Adipocyte (in vitro differentiated cells): ENCODE measurements around the gene SPAG7.

Source experiments
- DNase-seq: peaks from one replicate; pipeline ENCODE4 v3.0.0-alpha.2; 2015; ENCODE audit warnings: low read depth
- H3K27me3 ChIP-seq: replicated peaks from 2 replicates; pipeline ENCODE4 v1.7.0; 2013; ENCODE audit warnings: mild to moderate bottlenecking, low read length, moderate library complexity; ENCODE audit not compliant: control insufficient read depth, insufficient read depth
- H3K36me3 ChIP-seq: 2 replicates; pipeline ENCODE4 v1.7.0; 2013; ENCODE audit warnings: low read length, mild to moderate bottlenecking, moderate library complexity; ENCODE audit not compliant: control insufficient read depth, insufficient read depth, severe bottlenecking
- H3K4me1 ChIP-seq: 2 replicates; pipeline ENCODE4 v1.7.0; 2013; ENCODE audit warnings: mild to moderate bottlenecking, low read length, moderate library complexity; ENCODE audit not compliant: control insufficient read depth, insufficient read depth
- H3K4me3 ChIP-seq: 2 replicates; pipeline ENCODE4 v1.7.0; 2013; ENCODE audit warnings: mild to moderate bottlenecking, low read length, moderate library complexity
- H3K9ac ChIP-seq: 2 replicates; pipeline ENCODE4 v1.7.0; 2013; ENCODE audit warnings: mild to moderate bottlenecking, low read length, moderate library complexity
- H3K9me3 ChIP-seq: 2 replicates; pipeline ENCODE4 v1.7.0; 2013; ENCODE audit warnings: mild to moderate bottlenecking, low read length, moderate library complexity; ENCODE audit not compliant: control insufficient read depth

The SPAG7 gene

GRCh38 chr17:4948931-4949320, 18.7 kb downstream of the SPAG7 start:
- Histone ChIP-seq H3K4me3 (peak overlapping the region; percentile 98), H3K9ac (peak overlapping the region; percentile 100), H3K36me3 (peaks cover 28% of the 10 kb centered on the region), H3K27me3 (no peaks in the 10 kb centered on the region), H3K4me1 (peaks cover 45% of the 10 kb centered on the region), H3K9me3 (no peaks in the 10 kb centered on the region)
- DNase-seq = peak; percentile 95

DNA sequence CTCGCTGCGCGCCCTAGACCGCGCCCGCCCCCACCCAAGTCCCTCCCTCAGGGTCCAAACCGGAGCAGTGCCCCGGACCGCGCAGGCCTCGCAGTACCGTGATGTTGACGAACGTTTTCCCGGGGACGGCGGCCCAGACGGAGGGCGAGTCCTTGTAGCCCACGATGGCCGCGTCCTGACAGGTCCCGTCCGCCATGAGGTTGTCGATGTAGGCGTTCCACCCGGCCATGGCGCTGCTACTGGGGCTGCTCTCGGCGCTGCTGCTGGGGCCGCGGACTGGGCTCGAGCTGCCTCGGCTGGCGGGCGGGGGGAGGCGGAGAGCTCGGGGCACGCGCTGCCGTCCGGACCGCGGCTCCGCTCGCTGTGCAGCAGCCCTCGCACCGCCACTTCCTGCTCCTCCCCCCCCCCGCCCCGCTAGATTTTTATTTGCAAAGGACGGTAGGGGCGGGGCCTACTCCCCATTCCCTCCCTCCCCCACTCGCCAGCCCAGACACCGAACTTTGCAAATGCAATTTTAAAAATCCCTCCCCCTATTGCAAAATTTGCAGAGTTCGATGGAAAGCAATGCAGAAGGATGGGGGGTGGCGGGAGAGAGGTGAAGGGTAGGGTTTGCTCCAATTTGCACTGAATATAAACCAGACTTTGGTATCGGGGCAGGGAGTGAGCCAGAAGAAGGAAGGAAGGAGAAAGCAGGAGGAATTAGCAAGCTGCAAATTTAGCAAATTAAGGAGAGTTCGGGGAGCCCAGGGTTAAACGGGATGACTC, 19.3 kb downstream of the SPAG7 start, which contains the start of gene PFN1:
TSS of gene PFN1 (minus strand) at position 365 of the 765 bp plus-strand sequence. CDS start at position 229, 136 bp downstream.
- peak; percentile 98 for DNase-seq
- peak within 1 kb of the TSS; percentile 98 for H3K4me3 ChIP-seq
- H3K9ac ChIP-seq = peak within 1 kb of the TSS; percentile 100
- H3K4me1 ChIP-seq = peaks cover 42% of the 10 kb centered on the region
- no peaks in the 10 kb centered on the region for H3K27me3 ChIP-seq
- H3K36me3 ChIP-seq = peaks cover 34% of the 10 kb centered on the region
- no peaks in the 10 kb centered on the region for H3K9me3 ChIP-seq

DNA sequence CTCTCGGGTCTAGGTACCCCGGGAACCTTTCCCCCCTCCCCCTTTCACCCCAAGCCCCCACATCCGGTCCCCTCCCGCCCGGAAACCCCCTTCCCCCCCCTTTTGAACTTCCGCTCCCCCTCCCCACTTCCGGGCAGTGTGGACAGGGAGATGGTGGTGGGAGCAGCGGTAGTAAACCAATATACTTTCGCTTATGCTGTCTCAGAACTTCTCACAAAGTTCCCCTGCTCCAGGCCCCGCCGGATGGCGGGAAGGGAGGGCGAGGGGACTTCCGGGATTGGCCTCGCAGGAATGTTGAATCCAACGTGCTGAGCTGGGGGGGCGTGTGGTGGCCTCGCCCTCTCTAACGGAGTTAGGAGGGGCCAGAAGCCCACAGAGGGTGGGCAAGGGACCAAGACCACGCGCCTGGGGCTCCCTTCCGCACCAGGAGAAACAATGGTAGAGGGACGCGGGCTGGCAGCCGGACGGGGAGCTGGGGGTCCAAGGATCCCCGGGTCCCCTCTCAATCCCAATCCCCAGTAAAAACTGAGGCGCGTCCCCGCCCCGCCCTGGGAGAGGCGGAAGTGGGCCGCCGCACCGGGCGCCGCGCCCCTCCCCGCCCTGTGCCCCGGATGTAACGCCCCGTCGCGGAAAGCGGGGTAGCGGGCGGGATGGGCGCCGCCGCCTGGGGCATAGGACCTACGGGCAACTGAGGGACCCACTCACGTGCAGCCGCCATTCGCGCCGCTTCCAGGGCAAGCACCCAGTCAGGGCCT, 20.0 kb downstream of the SPAG7 start:
- H3K4me3 ChIP-seq = peak overlapping the region; percentile 98
- peak; percentile 74 for DNase-seq
- H3K9ac ChIP-seq = peak overlapping the region; percentile 100
- no peaks in the 10 kb centered on the region for H3K9me3 ChIP-seq
- H3K27me3 ChIP-seq = no peaks in the 10 kb centered on the region
- peaks cover 41% of the 10 kb centered on the region for H3K4me1 ChIP-seq
- peaks cover 41% of the 10 kb centered on the region for H3K36me3 ChIP-seq

DNA sequence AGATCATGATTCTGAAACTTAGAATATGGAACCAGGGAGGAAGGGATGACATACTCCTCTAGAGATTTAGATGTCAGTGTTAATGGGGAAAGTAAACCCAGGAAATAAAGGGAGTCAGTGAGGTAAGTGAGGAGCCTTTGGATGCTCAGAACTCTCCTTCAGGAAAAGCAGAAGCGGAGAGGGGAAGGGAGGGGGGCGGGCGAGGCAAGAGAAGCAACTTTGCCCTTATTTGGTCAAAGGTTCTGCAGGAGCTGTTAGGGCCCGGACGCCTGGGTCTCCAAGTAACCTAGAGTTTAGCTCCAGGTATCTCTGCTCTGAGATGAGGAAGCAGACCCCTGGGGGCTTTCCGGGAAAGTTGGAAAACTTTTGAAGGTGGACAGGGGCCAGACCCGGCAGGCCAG, 20.6 kb downstream of the SPAG7 start:
- DNase-seq = peak; percentile 36
- peaks cover 41% of the 10 kb centered on the region for H3K4me1 ChIP-seq
- peaks cover 44% of the 10 kb centered on the region for H3K36me3 ChIP-seq
- H3K9me3 ChIP-seq = no peaks in the 10 kb centered on the region
- peak overlapping the region; percentile 98 for H3K4me3 ChIP-seq
- no peaks in the 10 kb centered on the region for H3K27me3 ChIP-seq
- H3K9ac ChIP-seq = peak overlapping the region; percentile 100

DNA sequence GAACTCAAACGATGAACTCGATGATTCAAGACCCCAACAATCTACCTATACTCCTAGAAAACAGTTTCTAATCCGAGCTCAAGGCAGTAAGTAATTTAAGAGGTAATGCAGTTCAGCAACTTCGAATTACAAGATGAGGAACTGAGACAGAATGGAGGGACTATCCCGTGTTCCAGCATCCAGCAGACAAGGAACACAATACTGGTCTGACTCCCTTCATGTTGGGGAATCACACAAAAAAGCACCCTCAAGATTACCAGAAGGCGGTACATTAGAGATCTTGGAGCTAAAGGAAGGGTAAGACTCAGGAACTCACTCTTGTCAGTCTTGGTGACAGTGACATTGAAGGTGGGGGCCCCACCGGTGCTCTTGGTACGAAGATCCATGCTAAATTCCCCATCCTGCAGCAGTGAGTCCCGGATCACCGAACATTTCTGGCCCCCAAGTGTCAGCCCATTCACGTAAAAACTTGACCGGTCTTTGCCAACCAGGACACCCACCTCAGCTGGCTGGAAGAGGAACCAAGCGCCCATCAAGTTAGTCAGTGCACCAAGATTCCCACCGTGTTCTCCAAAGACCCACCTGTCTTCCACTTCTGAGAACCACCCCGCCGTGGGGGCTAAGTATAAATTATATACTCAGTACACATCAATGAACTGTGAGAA, 21.2 kb downstream of the SPAG7 start:
- DNase-seq = no peak
- peak overlapping the region; percentile 100 for H3K9ac ChIP-seq
- peaks cover 47% of the 10 kb centered on the region for H3K4me1 ChIP-seq
- no peaks in the 10 kb centered on the region for H3K9me3 ChIP-seq
- H3K4me3 ChIP-seq = peak overlapping the region; percentile 98
- H3K27me3 ChIP-seq = no peaks in the 10 kb centered on the region
- H3K36me3 ChIP-seq = peaks cover 44% of the 10 kb centered on the region

GRCh38 chr17:4945944-4946280, 21.7 kb downstream of the SPAG7 start:
- Histone ChIP-seq H3K27me3 (no peaks in the 10 kb centered on the region), H3K4me3 (peak overlapping the region; percentile 98), H3K36me3 (peaks cover 44% of the 10 kb centered on the region), H3K9ac (peak overlapping the region; percentile 100), H3K4me1 (peaks cover 51% of the 10 kb centered on the region), H3K9me3 (no peaks in the 10 kb centered on the region)
- peak; percentile 26 for DNase-seq

- H3K4me3 ChIP-seq = peak overlapping the region; percentile 98
- DNase-seq = peak; percentile 92
These were observed 22.3 kb downstream of the SPAG7 start for GRCh38 chr17:4945176-4945943.

GRCh38 chr17:4944554-4945175, 23.0 kb downstream of the SPAG7 start:
- H3K9ac ChIP-seq = peak overlapping the region; percentile 100
- H3K36me3 ChIP-seq = peaks cover 44% of the 10 kb centered on the region
- no peaks in the 10 kb centered on the region for H3K9me3 ChIP-seq
- peak overlapping the region; percentile 98 for H3K4me3 ChIP-seq
- DNase-seq = no peak
- H3K27me3 ChIP-seq = no peaks in the 10 kb centered on the region
- peaks cover 44% of the 10 kb centered on the region for H3K4me1 ChIP-seq

More at GRCh38 chr17:4945176-4945943, 22.3 kb downstream of the SPAG7 start:
- Histone ChIP-seq H3K4me1 (peaks cover 47% of the 10 kb centered on the region), H3K36me3 (peaks cover 44% of the 10 kb centered on the region), H3K9ac (peak overlapping the region; percentile 100), H3K9me3 (no peaks in the 10 kb centered on the region), H3K27me3 (no peaks in the 10 kb centered on the region)

- DNase-seq = no peak
- H3K36me3 ChIP-seq = peaks cover 44% of the 10 kb centered on the region
- no peaks in the 10 kb centered on the region for H3K9me3 ChIP-seq
- H3K4me3 ChIP-seq = no peak overlapping the region
- no peaks in the 10 kb centered on the region for H3K27me3 ChIP-seq
- H3K9ac ChIP-seq = peak overlapping the region; percentile 100
- peaks cover 45% of the 10 kb centered on the region for H3K4me1 ChIP-seq
These were observed 23.5 kb downstream of the SPAG7 start for GRCh38 chr17:4944163-4944553.

DNA sequence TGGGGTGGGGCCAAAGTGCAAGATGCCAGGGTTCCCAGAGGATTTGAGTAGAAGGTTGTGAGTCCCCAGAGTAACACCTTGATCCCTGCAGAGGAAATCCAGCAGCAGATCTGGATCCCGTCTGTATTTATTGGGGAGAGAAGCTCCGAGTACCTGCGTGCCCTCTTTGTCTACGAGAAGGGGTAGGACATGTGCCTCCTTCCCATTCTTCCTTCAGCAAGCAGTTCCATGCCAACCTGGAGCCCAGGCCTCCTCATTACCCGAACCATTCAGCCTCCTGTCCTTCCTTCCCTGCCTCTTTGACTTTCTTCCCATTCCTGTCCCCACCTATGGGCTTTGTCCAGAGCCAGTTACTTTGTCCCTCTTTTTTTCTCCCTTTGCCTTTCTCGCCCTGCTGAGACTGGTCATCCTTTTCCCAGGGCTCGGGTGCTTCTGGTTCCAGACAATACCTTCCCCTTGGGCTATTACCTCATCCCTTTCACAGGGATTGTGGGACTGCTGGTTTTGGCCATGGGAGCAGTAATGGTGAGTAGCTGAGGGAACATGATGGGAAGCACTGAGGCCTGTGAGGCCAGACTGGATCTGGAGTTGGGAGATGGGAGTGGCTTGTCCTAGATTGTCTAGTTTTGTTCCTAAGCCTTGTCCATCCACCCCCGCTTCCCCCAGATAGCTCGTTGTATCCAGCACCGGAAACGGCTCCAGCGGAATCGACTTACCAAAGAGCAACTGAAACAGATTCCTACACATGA, 24.7 kb downstream of the SPAG7 start:
- no peak for DNase-seq
- Histone ChIP-seq H3K9ac (no peak overlapping the region), H3K9me3 (no peaks in the 10 kb centered on the region), H3K27me3 (no peaks in the 10 kb centered on the region), H3K36me3 (peaks cover 50% of the 10 kb centered on the region), H3K4me1 (peaks cover 57% of the 10 kb centered on the region), H3K4me3 (no peak overlapping the region)
